Measurements from ENCODE around the gene UTP18. TPM values are rescaled to one million over a fixed set of nuclear protein-coding genes. Genes with fewer than 3 reads are reported as not detected.

The UTP18 gene
- total and polyA plus RNA-seq, 9 of the 15 experiments (the other 6 are each of a cell fraction or from before 2014, with no cell fraction given) = 31.1 to 99.2 (median 66.7) TPM

DNA sequence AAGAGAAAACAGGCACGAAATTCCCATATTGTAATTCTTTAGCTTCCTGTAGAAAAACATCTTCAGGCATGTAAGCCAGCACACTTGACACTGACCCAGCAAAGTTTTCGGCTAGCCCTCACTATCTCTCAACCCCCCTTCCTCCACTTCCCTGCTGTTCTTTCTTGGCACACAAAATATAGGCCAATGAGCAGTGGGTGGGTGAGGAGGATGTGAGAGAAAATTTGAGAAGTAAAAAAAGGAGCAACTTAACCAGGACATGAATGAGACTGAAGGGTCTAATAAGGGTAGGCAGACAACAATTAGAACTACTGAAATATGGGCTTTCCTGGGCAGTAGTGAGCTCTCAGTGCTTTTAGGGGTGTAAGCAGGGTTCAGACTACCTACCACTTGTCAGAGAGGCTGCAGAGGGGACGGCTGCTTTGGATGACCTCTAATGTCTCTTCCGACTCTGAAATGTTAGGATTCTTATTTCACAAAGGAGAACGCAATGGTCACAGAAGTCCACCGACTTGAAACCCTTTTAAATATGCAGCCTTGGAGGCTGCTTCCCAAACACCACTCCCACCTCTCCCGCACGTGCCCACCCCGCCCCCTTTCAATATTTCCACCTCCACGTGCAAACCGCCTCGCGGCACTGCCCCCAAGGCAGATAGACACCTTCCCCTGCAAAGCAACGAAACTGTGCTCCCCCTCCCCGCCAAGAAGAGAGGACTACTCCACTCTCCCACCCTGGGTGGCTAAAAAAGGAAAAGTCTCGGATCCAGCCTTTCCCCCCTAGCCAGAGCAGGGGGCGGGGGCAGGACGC lies 1.4 kb upstream of the UTP18 start (continued):
- TF ChIP-seq RAD51 (IDR thresholded peaks at IDR 0.05; ENCODE audit: borderline replicate concordance, low read depth) (peak; percentile 9; the same call in 1 of the 2 replicates), CBX2 (IDR thresholded peaks at IDR 0.05; ENCODE audit: insufficient read depth, low read length, poor library complexity, severe bottlenecking) (no peak), NCOA6 (IDR thresholded peaks at IDR 0.05) (no peak), ZBTB7A (IDR thresholded peaks at IDR 0.05; ENCODE audit: borderline replicate concordance, control insufficient read depth, low read depth, low read length) (no peak), JUN (IDR thresholded peaks at IDR 0.05; ENCODE audit: borderline replicate concordance, low read depth, low read length) (peak; percentile 17; the same call in 1 of the 2 replicates), JUN (CRISPR knock-in tag; IDR thresholded peaks at IDR 0.05; ENCODE audit: borderline replicate concordance) (no peak), KAT8 (IDR thresholded peaks at IDR 0.05; ENCODE audit: low read depth) (no peak), FUS (optimal IDR thresholded peaks at IDR 0.05; ENCODE audit: low read depth, low read length) (no peak), ZNF217 (CRISPR knock-in tag; IDR thresholded peaks at IDR 0.05) (no peak), ZNF764 (CRISPR knock-in tag; IDR thresholded peaks at IDR 0.05; ENCODE audit: low read depth) (no peak), ADNP (tag; IDR thresholded peaks at IDR 0.05) (no peak), TBP (optimal IDR thresholded peaks at IDR 0.05; ENCODE audit: low read depth, low read length) (no peak), ESRRB (CRISPR knock-in tag; IDR thresholded peaks at IDR 0.05; ENCODE audit: borderline replicate concordance) (no peak), ARID1B (IDR thresholded peaks at IDR 0.05) (peak; percentile 19; the same call in 1 of the 2 replicates), GABPB1 (CRISPR knock-in tag; IDR thresholded peaks at IDR 0.05) (peak; percentile 51; the same call in 1 of the 2 replicates), HDAC3 (IDR thresholded peaks at IDR 0.05; ENCODE audit: borderline replicate concordance, partially characterized antibody) (peak; percentile 56), HDAC2 (IDR thresholded peaks at IDR 0.05) (peak; percentile 85), EP400 (IDR thresholded peaks at IDR 0.05) (peak; percentile 63), SIX5 (IDR thresholded peaks at IDR 0.05; ENCODE audit: borderline replicate concordance in 1 of 2, insufficient read depth in 1 of 2, low read depth in 1 of 2, low read length in 2 of 2) (no peak)
- TF ChIP-seq, protein P1, sequence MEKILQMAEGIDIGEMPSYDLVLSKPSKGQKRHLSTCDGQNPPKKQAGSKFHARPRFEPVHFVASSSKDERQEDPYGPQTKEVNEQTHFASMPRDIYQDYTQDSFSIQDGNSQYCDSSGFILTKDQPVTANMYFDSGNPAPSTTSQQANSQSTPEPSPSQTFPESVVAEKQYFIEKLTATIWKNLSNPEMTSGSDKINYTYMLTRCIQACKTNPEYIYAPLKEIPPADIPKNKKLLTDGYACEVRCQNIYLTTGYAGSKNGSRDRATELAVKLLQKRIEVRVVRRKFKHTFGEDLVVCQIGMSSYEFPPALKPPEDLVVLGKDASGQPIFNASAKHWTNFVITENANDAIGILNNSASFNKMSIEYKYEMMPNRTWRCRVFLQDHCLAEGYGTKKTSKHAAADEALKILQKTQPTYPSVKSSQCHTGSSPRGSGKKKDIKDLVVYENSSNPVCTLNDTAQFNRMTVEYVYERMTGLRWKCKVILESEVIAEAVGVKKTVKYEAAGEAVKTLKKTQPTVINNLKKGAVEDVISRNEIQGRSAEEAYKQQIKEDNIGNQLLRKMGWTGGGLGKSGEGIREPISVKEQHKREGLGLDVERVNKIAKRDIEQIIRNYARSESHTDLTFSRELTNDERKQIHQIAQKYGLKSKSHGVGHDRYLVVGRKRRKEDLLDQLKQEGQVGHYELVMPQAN (IDR thresholded peaks at IDR 0.05; ENCODE audit: borderline replicate concordance) = peak; percentile 99
- TF ChIP-seq, protein P2, sequence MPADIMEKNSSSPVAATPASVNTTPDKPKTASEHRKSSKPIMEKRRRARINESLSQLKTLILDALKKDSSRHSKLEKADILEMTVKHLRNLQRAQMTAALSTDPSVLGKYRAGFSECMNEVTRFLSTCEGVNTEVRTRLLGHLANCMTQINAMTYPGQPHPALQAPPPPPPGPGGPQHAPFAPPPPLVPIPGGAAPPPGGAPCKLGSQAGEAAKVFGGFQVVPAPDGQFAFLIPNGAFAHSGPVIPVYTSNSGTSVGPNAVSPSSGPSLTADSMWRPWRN (IDR thresholded peaks at IDR 0.05; ENCODE audit: low read depth) = peak; percentile 27; the same call in 1 of the 2 replicates
